Type B pancreatic cell (in vitro differentiated cells): ENCODE data around the gene AFAP1. TPM values are rescaled to one million over a fixed set of nuclear protein-coding genes. Genes with fewer than 3 reads are reported as not detected.

ENCODE experiments used
- DNase-seq: peaks from one replicate; pipeline ENCODE4 v3.0.0; 2021; ENCODE audit warnings: mixed read lengths; ENCODE audit not compliant: unreplicated experiment; ENCODE audit errors: extremely low spot score
- H3K27ac Mint-ChIP-seq: 2 replicates; pipeline ENCODE4 v1.8.0; 2021; ENCODE audit warnings: mild to moderate bottlenecking, mixed read lengths
- H3K27me3 Mint-ChIP-seq: 2 replicates; pipeline ENCODE4 v1.8.0; 2021; ENCODE audit warnings: mixed read lengths
- H3K36me3 Mint-ChIP-seq: 2 replicates; pipeline ENCODE4 v1.8.0; 2021; ENCODE audit warnings: mixed read lengths
- H3K4me1 Mint-ChIP-seq: one replicate; pipeline ENCODE4 v1.8.0; 2021; ENCODE audit warnings: mixed read lengths; ENCODE audit not compliant: unreplicated experiment
- H3K4me3 Mint-ChIP-seq: 2 replicates; pipeline ENCODE4 v1.8.0; 2021; ENCODE audit warnings: mild to moderate bottlenecking, mixed read lengths
- H3K9me3 Mint-ChIP-seq: 2 replicates; pipeline ENCODE4 v1.8.0; 2021; ENCODE audit warnings: mixed read lengths
- total RNA-seq: library from RNA; stranded (reverse); gene quantifications from 2 replicates; pipeline ENCODE4 v1.2.1, GENCODE V29; 2021; ENCODE audit warnings: low replicate concordance
- TF ChIP-seq, protein P1 (sequence below): fragments of 200-600 bp; sonication (generic); conservative IDR thresholded peaks from 2 replicates; pipeline ENCODE4 v1.5.0; 2021; ENCODE audit warnings: antibody characterized with exemption, mild to moderate bottlenecking

AFAP1 gene
- total RNA-seq, 1 donor from 2014 or later: 36.6 TPM

GRCh38 chr4:7878323-7878722 lies 61.3 kb downstream of the AFAP1 start:
- TF ChIP-seq, protein P1, sequence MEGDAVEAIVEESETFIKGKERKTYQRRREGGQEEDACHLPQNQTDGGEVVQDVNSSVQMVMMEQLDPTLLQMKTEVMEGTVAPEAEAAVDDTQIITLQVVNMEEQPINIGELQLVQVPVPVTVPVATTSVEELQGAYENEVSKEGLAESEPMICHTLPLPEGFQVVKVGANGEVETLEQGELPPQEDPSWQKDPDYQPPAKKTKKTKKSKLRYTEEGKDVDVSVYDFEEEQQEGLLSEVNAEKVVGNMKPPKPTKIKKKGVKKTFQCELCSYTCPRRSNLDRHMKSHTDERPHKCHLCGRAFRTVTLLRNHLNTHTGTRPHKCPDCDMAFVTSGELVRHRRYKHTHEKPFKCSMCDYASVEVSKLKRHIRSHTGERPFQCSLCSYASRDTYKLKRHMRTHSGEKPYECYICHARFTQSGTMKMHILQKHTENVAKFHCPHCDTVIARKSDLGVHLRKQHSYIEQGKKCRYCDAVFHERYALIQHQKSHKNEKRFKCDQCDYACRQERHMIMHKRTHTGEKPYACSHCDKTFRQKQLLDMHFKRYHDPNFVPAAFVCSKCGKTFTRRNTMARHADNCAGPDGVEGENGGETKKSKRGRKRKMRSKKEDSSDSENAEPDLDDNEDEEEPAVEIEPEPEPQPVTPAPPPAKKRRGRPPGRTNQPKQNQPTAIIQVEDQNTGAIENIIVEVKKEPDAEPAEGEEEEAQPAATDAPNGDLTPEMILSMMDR: no peak
- no peaks in the 10 kb centered on the region for H3K9me3 Mint-ChIP-seq
- H3K4me3 Mint-ChIP-seq: no peak overlapping the region
- no peak for DNase-seq
- peaks cover 6% of the 10 kb centered on the region for H3K36me3 Mint-ChIP-seq
- H3K4me1 Mint-ChIP-seq: peaks cover 53% of the 10 kb centered on the region
- H3K27ac Mint-ChIP-seq: no peak overlapping the region
- H3K27me3 Mint-ChIP-seq: no peaks in the 10 kb centered on the region

DNA sequence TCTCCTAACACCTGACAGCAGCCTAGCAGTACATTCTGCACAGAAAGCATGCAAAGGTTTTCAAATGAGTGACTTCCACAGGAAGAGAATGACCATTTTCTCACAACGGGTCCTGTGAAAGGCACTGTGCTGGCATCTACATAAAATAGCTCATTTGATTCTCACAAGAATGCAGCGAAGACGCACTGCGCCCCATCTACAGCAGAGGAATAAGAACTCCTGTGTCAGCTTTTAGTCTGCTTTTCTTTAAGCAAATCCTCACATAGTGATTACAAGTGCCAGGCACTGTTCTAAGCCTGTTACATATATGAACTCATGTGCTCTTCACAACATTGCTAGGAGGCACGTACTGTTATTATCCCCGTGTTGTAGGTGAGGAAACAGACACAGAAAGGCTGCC lies 62.5 kb downstream of the AFAP1 start:
- Mint-ChIP-seq H3K4me1 (peaks cover 53% of the 10 kb centered on the region), H3K27ac (no peak overlapping the region), H3K36me3 (peaks cover 6% of the 10 kb centered on the region), H3K27me3 (no peaks in the 10 kb centered on the region), H3K4me3 (no peak overlapping the region), H3K9me3 (no peaks in the 10 kb centered on the region)
- DNase-seq: no peak
- TF ChIP-seq, protein P1: no peak

GRCh38 chr4:7876201-7876875 lies 63.3 kb downstream of the AFAP1 start:
- no peak overlapping the region for H3K27ac Mint-ChIP-seq
- H3K9me3 Mint-ChIP-seq: no peaks in the 10 kb centered on the region
- TF ChIP-seq, protein P1: peak; percentile 45
- peaks cover 50% of the 10 kb centered on the region for H3K4me1 Mint-ChIP-seq
- no peaks in the 10 kb centered on the region for H3K27me3 Mint-ChIP-seq
- DNase-seq: no peak
- H3K4me3 Mint-ChIP-seq: no peak overlapping the region
- H3K36me3 Mint-ChIP-seq: peaks cover 9% of the 10 kb centered on the region

DNA sequence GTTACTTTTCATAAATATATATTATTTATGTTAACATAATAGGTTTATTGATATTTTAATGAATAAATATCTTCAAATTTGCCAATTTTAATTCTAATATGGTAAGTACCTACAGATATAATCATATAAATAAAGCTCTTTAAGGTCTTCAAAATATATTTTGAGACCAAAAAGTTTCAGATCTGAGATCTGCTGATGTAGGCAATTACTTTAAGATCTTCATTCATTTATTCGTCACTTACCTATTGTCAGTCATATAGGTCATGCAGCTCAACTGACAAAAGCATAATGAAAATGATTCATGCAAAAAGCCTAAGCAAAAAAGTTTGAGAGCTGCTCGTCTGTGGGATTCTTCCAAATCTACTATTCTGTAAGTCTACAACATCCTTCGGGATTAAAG lies 64.8 kb downstream of the AFAP1 start:
- Mint-ChIP-seq H3K27ac (no peak overlapping the region), H3K4me1 (peaks cover 37% of the 10 kb centered on the region), H3K36me3 (peaks cover 15% of the 10 kb centered on the region), H3K27me3 (no peaks in the 10 kb centered on the region), H3K4me3 (no peak overlapping the region), H3K9me3 (no peaks in the 10 kb centered on the region)
- DNase-seq: no peak
- TF ChIP-seq, protein P1: no peak

GRCh38 chr4:7873881-7874280 lies 65.8 kb downstream of the AFAP1 start:
- no peak overlapping the region for H3K4me3 Mint-ChIP-seq
- H3K9me3 Mint-ChIP-seq: no peaks in the 10 kb centered on the region
- TF ChIP-seq, protein P1: no peak
- H3K36me3 Mint-ChIP-seq: peaks cover 21% of the 10 kb centered on the region
- H3K27me3 Mint-ChIP-seq: no peaks in the 10 kb centered on the region
- no peak for DNase-seq
- peaks cover 28% of the 10 kb centered on the region for H3K4me1 Mint-ChIP-seq
- H3K27ac Mint-ChIP-seq: no peak overlapping the region
